Fibroblast of lung (primary cell): ENCODE results near the gene D2HGDH. TPM values are rescaled to one million over a fixed set of nuclear protein-coding genes. Genes with fewer than 3 reads are reported as not detected.

ENCODE experiments used
- DNase-seq, 2 donors: peaks; one replicate each; pipeline versions ENCODE4 v3.0.0 to v3.0.0-alpha.2; 2010; ENCODE audit warnings: low read depth in 2 of 2
- H2AFZ ChIP-seq: 2 replicates; pipeline ENCODE4 v1.5.1; 2012; ENCODE audit warnings: low read length, control low read depth, inconsistent platforms
- H3K27ac ChIP-seq: 2 replicates; pipeline ENCODE4 v1.5.1; 2011; ENCODE audit warnings: low read length, control low read depth; ENCODE audit not compliant: insufficient read depth
- H3K27me3 ChIP-seq: 2 replicates; pipeline ENCODE4 v1.5.1; 2011; ENCODE audit warnings: mild to moderate bottlenecking, low read length; ENCODE audit not compliant: control insufficient read depth, insufficient read depth
- H3K36me3 ChIP-seq: 2 replicates; pipeline ENCODE4 v1.5.1; 2011; ENCODE audit warnings: low read length; ENCODE audit not compliant: control insufficient read depth, insufficient read depth
- H3K4me1 ChIP-seq: 2 replicates; pipeline ENCODE4 v1.5.1; 2011; ENCODE audit warnings: low read length; ENCODE audit not compliant: control insufficient read depth, insufficient read depth; ENCODE audit errors: extremely low read depth
- H3K4me2 ChIP-seq: 2 replicates; pipeline ENCODE4 v1.5.1; 2011; ENCODE audit warnings: low read length, control low read depth; ENCODE audit not compliant: insufficient read depth; ENCODE audit errors: extremely low read depth
- H3K4me3 ChIP-seq, 4 experiments: fragments of 200-600 bp in 1 of 4; sonication (generic) in 1 of 4; replicated peaks in 1 of 4; 2 replicates each; pipeline ENCODE4 v1.5.1; 2011 to 2016; ENCODE audit warnings: low read length in 4 of 4, low read depth in 3 of 4, mild to moderate bottlenecking in 3 of 4, control low read depth in 2 of 4, inconsistent platforms in 1 of 4, mixed read lengths in 1 of 4; ENCODE audit not compliant: insufficient read depth in 1 of 4; ENCODE audit errors: control extremely low read depth in 1 of 4
- H3K79me2 ChIP-seq: 2 replicates; pipeline ENCODE4 v1.5.1; 2012; ENCODE audit warnings: mild to moderate bottlenecking, low read length, inconsistent platforms; ENCODE audit not compliant: control insufficient read depth, insufficient read depth
- H3K9ac ChIP-seq: 2 replicates; pipeline ENCODE4 v1.5.1; 2011; ENCODE audit warnings: mild to moderate bottlenecking, low read length, control low read depth; ENCODE audit not compliant: insufficient read depth
- H3K9me3 ChIP-seq: 2 replicates; pipeline ENCODE4 v1.5.1; 2012; ENCODE audit warnings: low read depth, low read length; ENCODE audit not compliant: control insufficient read depth, insufficient read depth
- H4K20me1 ChIP-seq: 2 replicates; pipeline ENCODE4 v1.5.1; 2011; ENCODE audit warnings: low read length; ENCODE audit not compliant: control insufficient read depth, insufficient read depth; ENCODE audit errors: extremely low read depth
- EZH2 ChIP-seq: IDR thresholded peaks from 2 replicates; pipeline ENCODE4 v1.5.1; 2012; ENCODE audit warnings: low read length, control low read depth, mild to moderate bottlenecking; ENCODE audit errors: missing control alignments
- polyA minus RNA-seq: library from RNA; depleted of rRNA, polyadenylated mRNA; stranded (reverse); fragments of >200 nt; gene quantifications from 2 replicates; pipeline ENCODE4 v1.2.3, GENCODE V29; 2011; ENCODE audit warnings: low replicate concordance
- polyA plus RNA-seq, 2 donors: library from polyadenylated mRNA; depleted of rRNA in 1 of 2; stranded (reverse) in 1 of 2; unstranded in 1 of 2; fragments of >200 nt; gene quantifications; 2 replicates each; pipeline ENCODE4 v1.2.1, GENCODE V29; 2011 to 2012; ENCODE audit warnings: missing spikeins in 1 of 2
- total RNA-seq: library from RNA; depleted of rRNA; stranded (reverse); fragments of >200 nt; gene quantifications from 2 replicates; pipeline ENCODE4 v1.2.1, GENCODE V29; 2014
- TF ChIP-seq, protein P1 (sequence below), 2 donors: IDR thresholded peaks in 1 of 2; conservative IDR thresholded peaks in 1 of 2; 1 replicate in 1 of 2; 2 replicates in 1 of 2; pipeline ENCODE4 v1.5.1; 2011 to 2012; ENCODE audit warnings: low read length in 2 of 2, control low read depth in 1 of 2, inconsistent platforms in 1 of 2, low read depth in 1 of 2, mild to moderate bottlenecking in 1 of 2

The D2HGDH gene
- total RNA-seq (20.8 and 28.4 TPM in 2 replicates), polyA plus RNA-seq (4.8 and 5.7 TPM in 2 replicates), polyA minus RNA-seq (3.0 and 36.6 TPM in 2 replicates)
- 11.1 and 12.6 TPM in 2 replicates for polyA plus RNA-seq (2012)

DNA sequence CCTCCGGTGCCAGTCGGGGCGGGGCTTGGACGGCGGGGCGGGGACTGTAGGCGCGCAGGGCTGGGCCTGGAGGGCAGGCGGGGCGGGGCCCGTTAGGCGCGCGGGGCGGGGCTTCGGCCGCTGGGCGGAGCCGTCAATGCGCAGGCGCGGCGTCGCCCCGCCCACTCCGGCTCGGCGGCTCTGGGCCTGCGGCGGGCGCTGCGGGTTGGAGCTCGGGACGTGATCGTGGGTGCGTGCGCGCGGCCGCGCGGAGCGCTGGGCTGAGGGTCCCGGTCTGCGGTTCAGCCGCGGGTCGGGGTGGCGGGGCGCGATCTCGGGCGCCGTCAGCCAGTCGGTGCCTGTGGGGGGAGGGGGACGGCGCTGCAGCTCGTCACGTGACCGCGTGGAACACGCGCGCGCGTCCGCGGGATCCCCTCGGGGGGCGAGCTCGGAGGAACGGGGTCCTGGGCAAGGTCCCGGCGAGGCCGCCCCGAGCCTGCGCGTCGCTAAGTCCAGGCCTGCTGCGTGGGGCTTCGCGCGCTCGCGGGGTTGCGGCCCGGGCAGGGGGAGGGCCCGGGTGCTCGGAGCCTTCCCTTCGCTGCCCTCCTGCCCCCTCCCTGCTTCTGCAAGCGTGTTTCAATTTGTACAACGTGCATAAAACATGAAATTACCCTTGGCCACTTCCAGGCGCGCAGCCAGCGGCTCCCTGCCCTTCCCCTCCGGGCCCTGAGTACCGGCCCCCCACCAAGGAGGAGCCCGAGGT, at the start of gene D2HGDH:
D2HGDH (plus strand) TSS at position 164 of the 742 bp plus-strand sequence. CDS start 595 bp downstream, outside the sequence.
- DNase-seq: peak; percentile 66 to 79
- peak within 1 kb of the TSS; percentile 82 for H2AFZ ChIP-seq
- H3K36me3 ChIP-seq: no peaks in the 10 kb centered on the region
- no peaks in the 10 kb centered on the region for H3K27me3 ChIP-seq
- H3K27ac ChIP-seq: peak within 1 kb of the TSS; percentile 48
- no peaks in the 10 kb centered on the region for H4K20me1 ChIP-seq
- peak within 1 kb of the TSS; percentile 89 for H3K4me2 ChIP-seq
- TF ChIP-seq, protein P1, sequence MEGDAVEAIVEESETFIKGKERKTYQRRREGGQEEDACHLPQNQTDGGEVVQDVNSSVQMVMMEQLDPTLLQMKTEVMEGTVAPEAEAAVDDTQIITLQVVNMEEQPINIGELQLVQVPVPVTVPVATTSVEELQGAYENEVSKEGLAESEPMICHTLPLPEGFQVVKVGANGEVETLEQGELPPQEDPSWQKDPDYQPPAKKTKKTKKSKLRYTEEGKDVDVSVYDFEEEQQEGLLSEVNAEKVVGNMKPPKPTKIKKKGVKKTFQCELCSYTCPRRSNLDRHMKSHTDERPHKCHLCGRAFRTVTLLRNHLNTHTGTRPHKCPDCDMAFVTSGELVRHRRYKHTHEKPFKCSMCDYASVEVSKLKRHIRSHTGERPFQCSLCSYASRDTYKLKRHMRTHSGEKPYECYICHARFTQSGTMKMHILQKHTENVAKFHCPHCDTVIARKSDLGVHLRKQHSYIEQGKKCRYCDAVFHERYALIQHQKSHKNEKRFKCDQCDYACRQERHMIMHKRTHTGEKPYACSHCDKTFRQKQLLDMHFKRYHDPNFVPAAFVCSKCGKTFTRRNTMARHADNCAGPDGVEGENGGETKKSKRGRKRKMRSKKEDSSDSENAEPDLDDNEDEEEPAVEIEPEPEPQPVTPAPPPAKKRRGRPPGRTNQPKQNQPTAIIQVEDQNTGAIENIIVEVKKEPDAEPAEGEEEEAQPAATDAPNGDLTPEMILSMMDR (conservative IDR thresholded peaks at IDR 0.05 in 1 of 2, IDR thresholded peaks at IDR 0.05 in 1 of 2; ENCODE audit: low read depth in 1 of 2, low read length in 2 of 2): no peak
- TF ChIP-seq EZH2: no peak
- no peaks in the 10 kb centered on the region for H3K4me1 ChIP-seq
- peak within 1 kb of the TSS; percentile 61 to 82 (median 62) for H3K4me3 ChIP-seq
- H3K9me3 ChIP-seq: no peaks in the 10 kb centered on the region
- H3K79me2 ChIP-seq: no peaks in the 10 kb centered on the region
- peak within 1 kb of the TSS; percentile 61 for H3K9ac ChIP-seq

DNA sequence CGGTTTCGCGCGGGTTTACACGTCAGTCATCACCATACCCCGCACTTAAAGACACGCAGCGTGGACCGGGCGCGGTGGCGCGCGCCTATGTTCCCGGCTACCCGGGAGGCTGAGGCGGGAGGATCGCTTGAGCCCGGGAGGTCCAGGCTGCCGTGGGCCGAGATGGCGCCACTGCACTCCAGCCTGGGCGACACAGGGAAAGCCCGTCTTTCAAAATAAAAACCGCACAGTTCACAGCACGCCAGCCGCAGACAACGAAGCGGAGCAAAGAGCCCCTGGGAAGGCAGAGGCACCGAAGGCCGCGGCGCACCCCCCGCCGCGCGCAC, 48.1 kb upstream of the D2HGDH start:
- Histone ChIP-seq H3K4me3 (peak overlapping the region; percentile 90 to 97 (median 94)), H4K20me1 (no peaks in the 10 kb centered on the region), H3K36me3 (peaks cover 10% of the 10 kb centered on the region), H3K4me1 (peaks cover 9% of the 10 kb centered on the region), H3K9me3 (no peaks in the 10 kb centered on the region), H3K27ac (peak overlapping the region; percentile 75), H3K9ac (peak overlapping the region; percentile 82), H2AFZ (peak overlapping the region; percentile 72), H3K27me3 (no peaks in the 10 kb centered on the region), H3K4me2 (peak overlapping the region; percentile 26), H3K79me2 (peaks cover 41% of the 10 kb centered on the region)
- no peak for DNase-seq
- TF ChIP-seq EZH2: no peak
- TF ChIP-seq, protein P1 (conservative IDR thresholded peaks at IDR 0.05 in 1 of 2, IDR thresholded peaks at IDR 0.05 in 1 of 2; ENCODE audit: low read depth in 1 of 2, low read length in 2 of 2): no peak

DNA sequence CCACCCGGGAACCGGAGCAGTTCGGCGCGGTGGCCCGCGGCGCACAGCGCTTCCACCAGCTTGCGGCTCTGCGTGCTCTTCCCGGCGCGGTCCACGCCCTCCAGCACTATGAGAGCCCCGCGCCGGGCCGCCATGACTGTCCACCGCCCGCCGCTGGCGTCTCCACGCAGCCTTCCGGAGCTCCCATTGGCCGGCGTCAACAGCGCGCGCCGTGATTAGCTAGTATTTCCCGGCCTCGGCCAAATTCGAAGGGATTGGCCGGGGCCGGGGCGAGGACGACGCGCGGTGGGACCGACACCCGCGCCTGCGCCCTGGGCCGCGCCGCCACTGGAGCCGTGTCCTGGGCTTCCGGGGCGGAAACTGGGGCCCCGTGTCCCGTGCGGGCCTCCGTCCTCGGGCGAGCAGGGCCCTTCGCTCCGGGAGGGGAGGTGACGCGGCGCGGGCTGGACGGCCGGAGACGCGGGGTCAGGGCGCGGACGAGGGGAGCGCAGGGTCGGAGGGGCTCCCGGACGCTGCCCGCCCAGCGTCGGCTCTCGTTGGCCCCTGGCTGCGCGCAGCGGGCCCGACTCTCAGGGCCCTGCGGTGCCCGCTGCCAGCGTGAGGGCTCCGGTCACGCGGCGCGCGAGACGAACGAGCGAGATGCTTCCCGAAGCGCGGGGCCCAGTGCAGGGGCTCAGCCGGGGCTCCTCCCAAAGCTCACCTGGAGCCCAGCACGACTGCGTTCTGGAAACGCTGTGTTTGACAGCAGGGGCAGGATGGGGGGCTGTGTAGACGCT, 47.6 kb upstream of the D2HGDH start, which contains the start of gene DTYMK:
DTYMK (minus strand) TSS at position 166 of the 776 bp plus-strand sequence; CDS start at position 134, 32 bp downstream.
- peaks cover 41% of the 10 kb centered on the region for H3K79me2 ChIP-seq
- DNase-seq: peak; percentile 94
- H3K36me3 ChIP-seq: peaks cover 10% of the 10 kb centered on the region
- peak within 1 kb of the TSS; percentile 72 for H2AFZ ChIP-seq
- H4K20me1 ChIP-seq: no peaks in the 10 kb centered on the region
- peak within 1 kb of the TSS; percentile 94 to 98 (median 96) for H3K4me3 ChIP-seq
- H3K27ac ChIP-seq: peak within 1 kb of the TSS; percentile 98
- peak within 1 kb of the TSS; percentile 96 for H3K4me2 ChIP-seq
- no peaks in the 10 kb centered on the region for H3K27me3 ChIP-seq
- no peaks in the 10 kb centered on the region for H3K9me3 ChIP-seq
- H3K4me1 ChIP-seq: peaks cover 3% of the 10 kb centered on the region
- TF ChIP-seq, protein P1 (conservative IDR thresholded peaks at IDR 0.05 in 1 of 2, IDR thresholded peaks at IDR 0.05 in 1 of 2; ENCODE audit: low read depth in 1 of 2, low read length in 2 of 2): no peak
- TF ChIP-seq EZH2: no peak
- peak within 1 kb of the TSS; percentile 94 for H3K9ac ChIP-seq
